ENCODE results near the gene ACVR1.

Gene ACVR1

GRCh38 chr2:157691131-157691530 lies 185.0 kb downstream of the ACVR1 start:
- DNase-seq: no peak

All from GF-D8 (cell line).